Activated CD4-positive, CD25-positive, alpha-beta regulatory T cell (primary cell): ENCODE data around the gene SHF.

Source experiments
- DNase-seq, 4 experiments: peaks; one replicate each; lab custom pipeline; 2025; lab: John Stamatoyannopoulos, UW

SHF gene

DNA sequence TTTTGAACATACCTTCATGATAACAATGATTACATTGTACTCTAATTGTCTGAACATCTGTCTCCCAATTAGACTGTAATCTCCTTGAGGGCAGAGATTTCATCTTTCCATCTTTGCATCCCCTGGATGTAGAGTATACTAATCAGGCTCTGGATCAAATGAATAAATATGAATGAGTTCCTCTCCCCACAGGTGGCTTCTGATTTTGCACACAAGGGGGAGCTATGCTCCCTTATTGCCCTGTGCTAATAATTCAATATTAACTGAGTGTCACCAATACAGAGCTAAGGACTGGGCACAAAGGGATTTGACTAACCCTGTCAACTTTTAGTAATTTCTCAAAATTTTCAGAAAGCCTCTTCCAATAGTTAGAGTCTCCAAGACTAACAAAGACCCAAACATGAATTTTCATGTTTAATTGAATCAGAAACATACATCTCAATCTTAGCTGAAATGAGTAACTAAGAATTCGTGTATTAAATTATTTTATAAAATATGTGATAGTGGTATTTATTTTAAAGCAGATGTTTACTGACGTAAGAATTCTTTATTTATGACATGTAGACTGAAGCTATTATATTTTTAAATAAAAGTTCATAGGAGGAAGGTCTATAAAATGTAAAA, 61.1 kb downstream of the SHF start:
- DNase-seq = peak in 2 of 4 experiments; percentile 11 to 24

- no peak for DNase-seq
Observed at GRCh38 chr15:45123397-45123796, 64.4 kb downstream of the SHF start.

GRCh38 chr15:45122719-45123118, 65.0 kb downstream of the SHF start:
- DNase-seq = no peak

DNA sequence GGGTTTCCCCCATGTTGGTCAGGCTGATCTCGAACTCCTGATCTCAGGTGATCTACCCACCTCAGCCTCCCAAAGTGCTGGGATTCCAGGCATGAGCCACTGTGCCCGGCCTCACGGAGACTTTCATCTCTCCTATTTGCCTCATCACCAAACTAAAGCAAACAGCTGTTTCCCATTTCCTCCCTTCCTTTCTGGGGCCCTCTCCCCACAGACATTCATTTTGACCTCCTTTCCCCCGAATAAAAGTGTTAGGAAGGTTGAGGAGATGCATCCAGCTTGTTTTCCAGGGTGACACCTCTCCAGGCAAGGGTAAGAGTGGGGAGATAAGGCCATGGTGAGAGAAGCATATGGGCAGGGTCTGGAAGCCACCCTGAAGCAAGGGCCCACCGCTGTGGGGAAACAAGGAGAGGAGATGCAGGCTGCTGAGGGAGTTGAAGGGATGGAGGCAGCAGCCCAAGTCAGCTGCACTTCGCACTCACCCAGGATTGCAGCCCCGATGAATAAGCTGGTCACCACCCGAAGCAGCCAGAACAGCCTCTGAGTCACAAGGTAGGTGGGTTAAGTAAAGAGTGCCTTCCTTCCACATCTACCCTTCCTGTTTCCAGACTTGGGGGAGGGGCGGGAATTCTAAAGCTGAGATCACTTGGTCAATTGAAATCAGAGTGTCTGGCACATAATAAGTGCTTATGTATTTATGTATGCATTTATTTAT, 65.9 kb downstream of the SHF start:
- no peak for DNase-seq

DNA sequence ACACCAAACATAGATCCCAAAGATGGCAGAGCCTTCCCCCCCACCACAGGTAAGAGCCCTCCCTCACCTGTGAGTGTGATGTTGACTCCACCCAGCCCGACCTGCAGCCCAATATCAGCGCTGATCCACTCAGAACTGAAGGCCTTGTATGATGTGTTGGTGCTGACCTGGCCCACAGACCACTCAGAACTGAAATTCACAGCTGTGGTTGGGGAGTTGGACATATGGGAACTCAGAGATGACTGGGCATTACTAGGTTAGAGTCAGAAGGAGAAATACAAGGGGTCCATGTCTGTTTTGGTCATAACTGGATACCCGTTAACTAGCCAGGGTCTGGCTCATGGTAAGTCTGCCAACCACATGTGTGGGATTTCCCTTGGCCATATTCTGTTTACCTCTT, 66.7 kb downstream of the SHF start:
- no peak for DNase-seq

GRCh38 chr15:45120081-45120972, 67.4 kb downstream of the SHF start:
- no peak for DNase-seq

GRCh38 chr15:45118996-45119395, 68.8 kb downstream of the SHF start:
- DNase-seq = no peak

DNA sequence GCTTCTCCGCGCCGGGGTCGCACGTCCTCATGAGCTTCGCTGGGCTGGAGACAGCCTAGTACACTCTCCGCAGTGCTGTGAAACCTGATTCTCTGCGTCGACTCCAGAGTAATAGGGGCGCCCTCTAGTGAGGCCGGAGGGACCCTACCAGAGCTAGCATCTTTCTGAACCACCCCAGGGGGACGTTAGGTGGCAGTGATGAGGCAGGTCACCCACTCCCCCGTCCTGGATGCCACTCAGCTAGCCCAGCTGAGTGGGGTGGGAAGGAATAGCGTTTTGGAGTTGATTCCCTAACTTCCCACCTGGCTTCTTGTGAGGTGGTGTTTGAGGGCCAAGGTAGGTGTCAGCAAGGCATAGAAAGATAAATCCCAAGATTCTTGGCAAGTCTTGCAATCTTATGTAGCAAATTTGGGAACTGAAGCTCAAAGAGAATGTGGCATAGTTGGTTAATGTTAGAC, 69.6 kb downstream of the SHF start:
- DNase-seq = peak; percentile 56 to 76 (median 66)

DNA sequence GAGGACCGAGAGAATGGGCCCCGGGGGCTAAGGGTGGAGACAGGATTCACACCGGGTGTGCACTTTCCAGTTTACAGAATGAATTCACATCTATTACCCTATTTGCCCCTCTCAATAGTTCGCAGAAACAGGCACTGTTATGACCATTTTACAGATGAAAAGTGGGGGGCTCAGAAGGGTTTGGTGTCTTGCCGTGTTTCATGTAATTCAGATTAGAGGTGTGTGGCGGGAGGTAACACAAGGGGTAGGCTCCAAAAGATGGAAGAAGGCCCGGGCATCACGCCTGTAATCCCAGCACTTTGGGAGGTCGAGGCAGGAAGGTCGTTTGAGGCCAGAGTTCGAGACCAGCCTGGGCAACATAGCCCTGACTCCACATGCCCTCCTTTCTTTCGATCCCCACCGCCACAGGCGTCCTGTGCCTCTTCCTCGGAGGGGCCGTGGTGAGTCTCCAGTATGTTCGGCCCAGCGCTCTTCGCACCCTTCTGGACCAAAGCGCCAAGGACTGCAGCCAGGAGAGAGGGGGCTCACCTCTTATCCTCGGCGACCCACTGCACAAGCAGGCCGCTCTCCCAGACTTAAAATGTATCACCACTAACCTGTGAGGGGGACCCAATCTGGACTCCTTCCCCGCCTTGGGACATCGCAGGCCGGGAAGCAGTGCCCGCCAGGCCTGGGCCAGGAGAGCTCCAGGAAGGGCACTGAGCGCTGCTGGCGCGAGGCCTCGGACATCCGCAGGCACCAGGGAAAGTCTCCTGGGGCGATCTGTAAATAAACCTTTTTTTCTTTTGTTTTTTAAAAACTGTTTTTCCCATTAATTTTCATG, 70.2 kb downstream of the SHF start:
- no peak for DNase-seq
